T-helper 22 cell (primary cell): Measurements from ENCODE around the gene BICC1.

Experiments used
- DNase-seq: peaks from one replicate; pipeline ENCODE4 v3.0.0-alpha.2; 2020; ENCODE audit warnings: low read depth

BICC1 gene

DNA sequence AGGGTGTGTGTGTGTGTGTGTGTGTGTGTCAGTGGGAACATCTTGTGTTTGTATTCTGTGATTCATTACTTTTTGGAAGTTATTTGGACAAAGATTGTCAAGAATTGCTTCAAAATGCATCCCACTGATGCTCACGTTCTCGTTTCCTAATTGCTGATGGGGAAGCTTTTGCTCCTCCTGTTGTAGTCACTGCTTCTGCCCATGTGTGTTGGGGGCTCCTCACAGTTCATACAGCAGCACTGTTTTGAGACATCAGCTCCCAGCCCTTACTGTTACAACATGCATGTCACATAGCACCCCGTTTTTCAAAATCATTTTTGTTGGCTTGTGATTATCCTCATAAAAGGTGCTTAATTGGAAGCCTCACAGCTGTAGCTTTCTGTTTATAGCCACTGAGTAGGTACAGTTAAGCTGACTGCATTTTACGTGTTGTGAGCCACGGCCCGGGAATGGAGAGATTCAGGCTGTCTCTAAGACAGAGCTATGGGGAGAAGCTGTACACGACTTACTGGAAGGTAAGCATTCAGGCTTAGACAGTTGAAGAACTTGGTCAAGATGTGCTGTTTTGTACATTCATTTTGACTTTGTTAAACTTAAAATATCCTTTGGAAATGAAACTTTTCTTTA is 87.4 kb downstream of the BICC1 start:
- DNase-seq: no peak

DNA sequence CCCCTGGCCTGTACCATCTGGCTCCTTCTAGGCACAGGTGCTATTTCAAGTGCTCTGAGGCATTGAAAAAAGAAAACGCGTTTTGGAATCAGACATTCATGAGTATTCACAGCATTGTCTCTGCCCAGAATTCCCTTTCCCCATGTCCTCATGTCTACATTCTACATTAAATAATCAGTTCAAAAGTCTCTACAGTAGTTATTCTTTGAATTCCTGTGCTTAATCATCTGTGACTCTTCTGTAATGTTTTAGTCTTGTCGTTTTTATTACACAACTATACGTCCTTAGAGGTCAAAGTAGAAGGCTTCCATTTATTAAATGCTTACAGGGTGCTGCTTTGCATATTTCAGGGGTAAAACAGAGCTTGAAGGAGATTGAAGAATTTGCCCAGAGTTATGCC is 95.7 kb downstream of the BICC1 start:
- DNase-seq: no peak

DNA sequence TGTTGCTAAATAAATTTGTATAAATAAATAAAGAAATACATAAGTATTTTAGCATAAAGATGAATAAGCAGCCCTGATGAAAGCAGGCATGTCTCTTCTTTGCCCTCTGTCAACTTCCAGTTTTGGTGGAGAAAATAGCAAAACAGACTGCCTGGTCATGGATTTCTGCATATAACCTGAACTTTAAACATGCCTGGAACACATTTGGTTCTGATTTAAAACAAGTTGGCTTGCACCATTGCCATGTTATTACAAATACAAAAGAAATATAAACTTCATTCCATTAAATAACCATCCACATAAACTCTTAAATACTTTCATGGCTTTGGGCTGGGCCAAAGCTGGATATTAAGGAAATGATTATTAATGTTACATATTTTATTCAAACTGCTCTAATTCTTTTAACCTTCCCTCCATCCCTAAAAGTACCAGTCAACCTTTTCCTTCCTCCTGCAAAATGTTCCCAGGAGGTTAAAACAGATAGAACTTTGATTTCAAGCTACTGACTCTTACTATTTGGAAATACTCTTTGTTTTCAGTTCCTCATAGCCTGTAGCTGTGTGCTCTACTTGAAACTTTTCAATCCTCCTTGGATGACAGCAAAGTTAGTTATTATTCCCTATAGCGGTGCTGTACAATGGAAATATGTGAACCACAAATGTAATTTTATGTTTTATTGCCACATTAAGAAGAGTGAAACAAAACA is 96.3 kb downstream of the BICC1 start:
- no peak for DNase-seq

DNA sequence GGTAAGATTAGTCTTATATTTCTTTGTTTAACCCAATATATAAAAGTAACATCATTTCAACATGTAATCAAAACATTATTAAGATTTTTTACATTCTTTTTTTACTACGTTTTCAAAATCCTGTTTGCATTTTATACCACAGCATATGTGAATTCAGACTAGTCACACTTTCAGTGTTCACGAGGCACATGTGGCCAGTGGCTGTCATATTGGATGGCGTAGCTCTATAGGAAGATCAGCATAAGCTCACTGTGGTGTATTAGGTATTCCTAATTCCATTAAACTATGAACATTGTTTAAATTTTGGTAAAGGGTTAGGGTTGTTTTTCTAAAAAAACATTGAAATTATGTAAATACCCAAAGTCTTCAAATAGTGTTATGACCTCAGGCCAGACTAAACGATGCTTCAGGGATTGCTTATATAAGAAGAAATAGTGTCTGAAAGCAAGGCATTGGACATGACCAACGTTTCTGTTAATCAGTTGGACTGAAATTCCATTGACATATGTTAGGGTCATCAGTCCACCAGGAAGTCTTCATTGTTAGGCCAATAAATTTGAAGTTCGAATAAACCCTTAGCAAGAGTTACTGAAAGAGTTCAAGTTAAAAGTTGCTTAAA is 97.0 kb downstream of the BICC1 start:
- DNase-seq: no peak

DNA sequence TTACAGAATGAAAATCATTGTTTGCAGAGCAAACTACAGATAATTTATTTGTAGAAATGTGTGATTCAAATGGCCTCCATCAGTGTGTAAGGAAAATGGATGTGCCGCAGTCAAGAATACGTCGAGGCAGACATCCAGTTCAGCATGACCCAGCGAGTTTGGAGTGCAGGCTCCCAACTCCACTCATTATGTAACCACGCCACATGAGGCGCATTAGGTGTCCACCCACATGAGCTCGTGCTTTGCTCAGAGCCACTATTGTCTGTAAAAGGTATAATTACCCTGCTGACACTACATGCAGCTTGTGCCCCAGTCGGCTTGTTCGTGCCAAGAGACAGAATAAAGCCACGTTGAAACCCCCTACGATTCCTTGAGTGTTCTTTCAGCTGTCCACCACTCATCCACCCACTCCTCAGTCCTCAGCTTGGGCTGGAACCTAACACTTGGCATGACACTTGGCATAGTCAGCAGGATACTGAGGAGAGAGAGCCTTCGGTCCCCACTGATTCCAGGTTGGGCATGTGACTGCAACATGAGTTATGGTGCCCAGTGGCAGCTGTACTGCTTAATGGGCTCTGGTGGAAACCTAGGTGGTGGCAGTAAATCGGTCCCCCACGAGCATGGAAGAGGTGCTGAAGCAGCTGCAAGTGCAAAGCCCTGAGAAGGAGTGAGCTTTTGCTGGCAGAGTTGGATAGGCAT is 102.7 kb downstream of the BICC1 start:
- DNase-seq: no peak

DNA sequence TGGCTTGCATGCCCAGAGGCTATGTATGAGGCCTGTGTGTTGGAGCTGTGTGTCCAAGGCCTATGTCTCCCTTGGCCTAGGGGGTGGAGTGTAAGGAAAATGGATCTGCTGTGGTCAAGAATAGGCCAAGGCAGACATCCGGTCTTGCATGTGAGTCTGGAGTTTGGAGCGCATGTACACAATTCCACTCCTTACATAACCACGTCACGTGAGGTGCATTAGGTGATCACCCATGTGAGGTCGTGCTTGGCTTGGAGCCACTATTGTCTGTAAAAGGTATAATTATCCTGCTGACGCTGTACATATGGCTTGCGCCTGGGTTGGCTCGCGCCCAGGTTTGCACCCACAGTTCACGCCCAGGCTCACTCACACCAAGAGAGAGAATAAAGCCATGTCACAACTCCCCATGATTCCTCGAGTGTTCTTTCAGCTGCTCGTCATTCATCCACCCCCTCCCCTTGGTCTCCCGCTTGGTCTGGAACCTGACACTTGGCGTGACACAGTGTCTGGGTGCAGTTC is 105.5 kb downstream of the BICC1 start:
- no peak for DNase-seq

DNA sequence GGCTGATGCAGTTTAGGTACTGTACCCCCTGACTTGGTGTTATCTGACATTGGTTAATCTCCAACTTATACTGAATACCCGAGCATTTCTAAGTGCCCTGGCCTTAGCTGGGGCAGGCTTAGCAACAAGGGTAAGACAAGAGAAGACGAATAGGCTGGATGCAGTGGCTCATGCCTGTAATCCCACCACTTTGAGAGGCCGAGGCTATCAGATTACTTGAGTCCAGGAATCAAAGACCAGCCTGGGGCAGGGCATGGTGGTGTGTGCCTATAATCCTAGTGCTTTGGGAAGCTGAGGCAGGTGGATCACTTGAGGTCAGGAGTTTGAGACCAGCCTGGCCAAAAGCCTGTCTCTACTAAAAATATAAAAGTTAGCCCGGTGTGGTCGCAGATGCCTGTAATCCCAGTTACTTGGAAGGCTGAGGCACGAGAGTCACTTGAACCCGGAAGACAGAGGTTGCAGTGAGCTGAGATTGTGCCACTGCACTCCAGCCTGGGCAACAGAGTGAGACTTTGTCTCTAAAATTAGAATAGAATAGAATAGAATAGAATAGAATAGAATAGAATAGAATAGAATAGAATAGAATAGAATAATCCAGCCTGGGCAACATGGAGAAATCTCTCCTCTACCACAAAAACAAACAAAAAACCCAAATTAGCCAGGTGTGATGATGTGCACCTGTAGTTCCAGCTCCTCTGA is 108.9 kb downstream of the BICC1 start:
- no peak for DNase-seq

DNA sequence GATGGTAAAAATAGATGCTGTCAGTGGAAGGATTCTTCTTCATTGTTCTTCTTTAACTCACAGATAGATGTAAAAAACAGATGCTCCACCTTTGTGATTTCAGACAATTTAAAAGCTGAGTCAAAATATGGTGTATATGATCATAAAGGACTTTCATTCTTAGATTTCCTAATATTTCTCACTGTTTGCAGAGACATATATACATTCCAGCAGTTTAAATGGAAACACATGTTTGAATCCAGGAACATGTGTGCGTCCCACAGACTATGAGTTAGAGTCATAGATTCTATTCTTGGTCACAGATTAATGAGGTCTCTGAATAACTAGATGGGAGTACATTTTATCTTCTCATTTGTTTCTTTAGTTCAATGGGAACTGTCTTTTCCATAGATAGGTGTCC is 109.6 kb downstream of the BICC1 start:
- no peak for DNase-seq

DNA sequence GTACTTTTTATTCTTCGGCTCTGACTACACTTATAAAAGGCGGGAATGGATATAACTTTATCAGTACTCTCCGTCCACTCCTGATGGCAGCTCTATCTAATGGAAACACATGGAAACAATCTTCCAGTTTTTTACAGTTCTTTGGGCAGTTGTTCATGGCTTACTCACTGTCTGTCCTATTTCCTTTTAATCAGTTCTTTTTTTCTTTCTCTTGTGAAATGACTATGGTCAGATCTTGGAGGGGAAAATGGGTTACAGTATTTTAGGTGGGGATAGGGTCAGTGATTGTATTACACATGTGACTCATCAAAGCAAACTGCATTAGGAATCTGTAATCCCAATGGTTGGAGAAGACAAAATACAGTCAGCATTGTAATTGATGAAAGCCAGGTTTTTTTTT is 112.4 kb downstream of the BICC1 start:
- DNase-seq: no peak

DNA sequence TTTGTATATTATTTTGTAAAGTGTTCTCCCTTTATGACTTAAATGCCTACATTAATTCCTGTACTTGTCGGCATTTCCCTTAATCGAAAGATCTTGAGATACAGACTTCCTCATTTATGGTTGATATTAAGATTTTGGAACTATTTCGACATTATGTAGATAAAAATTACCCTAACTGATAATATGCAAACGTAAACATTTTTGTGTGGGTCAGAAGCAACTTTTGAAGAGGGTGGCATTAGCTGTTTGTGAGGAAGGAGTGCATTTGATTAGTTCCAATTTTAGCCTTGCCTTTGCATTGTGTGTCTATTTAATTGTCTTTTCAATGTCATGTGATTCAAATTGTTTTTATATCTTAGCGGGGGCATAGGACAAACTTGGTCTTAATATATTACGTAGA is 114.7 kb downstream of the BICC1 start:
- no peak for DNase-seq

DNA sequence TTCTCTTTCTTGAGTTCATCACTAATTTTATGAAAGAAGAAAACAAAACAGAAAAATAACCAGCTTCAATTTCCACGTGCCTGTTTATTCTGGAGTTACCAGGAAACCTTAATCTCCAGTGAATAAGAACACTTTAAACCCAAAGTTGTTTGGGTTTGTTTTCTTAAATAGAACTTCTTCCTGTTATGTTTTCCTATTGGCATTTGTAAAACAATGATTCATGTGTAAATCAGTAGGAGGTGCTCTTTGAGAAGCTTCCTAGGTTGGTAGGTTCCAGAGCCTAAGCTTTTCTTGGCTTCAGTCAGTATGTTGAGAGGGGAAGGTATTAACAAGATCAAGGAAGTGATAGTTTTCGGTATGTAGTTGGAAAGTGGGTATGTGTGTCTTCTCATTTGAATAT is 119.0 kb downstream of the BICC1 start:
- no peak for DNase-seq

DNA sequence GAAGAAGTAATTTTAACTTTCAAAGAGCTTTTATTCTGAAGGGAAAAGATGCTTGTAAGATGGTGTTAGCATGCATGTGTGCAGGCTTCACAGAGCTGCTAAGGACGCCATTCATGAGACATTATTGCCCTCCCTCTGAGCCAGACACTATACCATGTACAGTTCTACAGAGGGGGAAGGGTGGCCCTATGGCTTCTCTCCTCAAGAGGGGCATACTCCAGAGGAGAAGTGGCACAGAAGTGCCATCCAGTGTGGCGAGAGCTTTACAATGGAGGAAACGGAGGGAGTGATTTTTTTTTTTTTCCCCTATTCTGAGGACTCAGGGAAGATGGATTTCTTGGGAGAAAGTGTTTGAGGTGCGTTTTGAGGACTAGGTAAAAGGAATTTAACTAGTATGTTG is 119.5 kb downstream of the BICC1 start:
- DNase-seq: no peak

DNA sequence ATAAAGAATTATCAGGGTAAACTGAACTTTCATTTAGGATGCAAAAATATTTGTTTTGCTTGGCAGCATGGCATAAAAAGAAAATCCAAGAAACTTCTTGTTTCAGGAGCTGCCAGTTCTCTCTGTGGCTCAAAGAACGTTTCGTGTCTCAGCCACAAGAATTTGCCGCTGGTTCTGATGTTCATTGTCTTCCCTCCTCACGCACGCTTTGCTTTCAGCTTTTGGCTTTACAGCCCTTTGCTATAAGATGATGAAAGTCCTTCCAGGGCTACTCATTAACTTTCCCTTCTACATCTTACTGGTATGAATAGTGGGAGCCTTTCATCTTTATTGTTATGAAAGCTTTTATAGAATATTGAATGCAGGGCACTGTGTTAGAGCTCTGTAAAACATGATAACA is 124.7 kb downstream of the BICC1 start:
- DNase-seq: no peak

DNA sequence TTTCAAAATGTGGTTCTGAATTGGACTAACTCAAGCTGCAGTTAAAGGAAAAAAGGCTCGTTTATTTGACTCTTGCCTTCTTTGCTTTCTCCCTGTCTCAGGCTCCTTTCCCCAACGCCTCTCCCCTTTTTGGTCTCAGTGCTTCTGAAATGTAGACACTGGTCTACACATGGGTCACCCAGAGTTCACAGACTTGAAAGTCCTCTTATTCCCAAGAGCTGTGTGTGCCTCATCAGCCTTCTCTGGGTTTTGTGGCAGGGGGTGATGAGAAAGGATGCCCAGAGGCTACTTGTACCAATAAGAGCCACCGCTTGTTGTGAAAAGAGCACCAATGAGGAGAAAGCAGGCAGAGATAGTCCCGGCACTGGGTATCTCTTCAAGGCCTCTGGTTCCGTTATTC is 125.7 kb downstream of the BICC1 start:
- DNase-seq: no peak

DNA sequence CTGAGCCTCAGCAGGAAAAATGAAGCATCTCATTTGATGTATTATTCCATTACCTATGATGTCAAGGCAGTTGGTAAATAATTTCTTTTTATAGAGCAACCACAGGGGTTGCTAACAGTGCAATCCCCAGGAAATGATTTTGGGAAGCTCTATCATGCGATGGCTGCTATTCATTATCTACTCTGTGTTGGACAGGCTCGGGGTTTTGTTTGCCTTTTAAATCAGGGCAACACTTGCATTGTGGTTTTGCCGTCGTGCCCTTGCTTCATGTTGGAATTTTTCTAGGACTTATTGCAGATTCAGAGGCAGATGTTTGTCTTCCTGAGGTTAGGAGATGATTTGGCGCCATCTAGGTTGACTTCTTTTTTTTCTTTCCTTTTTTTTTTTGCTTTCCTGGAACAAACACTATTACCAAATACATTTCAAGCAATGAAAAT is 128.4 kb downstream of the BICC1 start:
- DNase-seq: no peak

DNA sequence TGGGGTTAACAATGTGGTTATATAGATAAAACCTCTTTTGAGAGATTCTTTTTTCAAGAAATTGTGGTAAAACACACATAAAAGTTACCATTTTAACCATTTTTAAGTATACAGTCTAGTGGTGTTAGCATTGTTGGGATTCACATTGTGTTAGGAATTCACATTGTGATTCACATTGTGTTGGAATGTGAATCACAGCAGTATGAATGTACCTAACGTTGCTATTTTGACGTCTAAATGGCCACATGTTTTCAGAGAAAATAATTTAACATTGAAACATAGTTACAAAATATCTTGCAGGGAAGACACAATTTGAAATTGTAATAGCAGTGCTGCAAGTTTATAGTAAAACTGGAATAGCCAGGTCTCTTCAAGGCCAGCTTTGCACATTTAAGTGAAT is 129.0 kb downstream of the BICC1 start:
- no peak for DNase-seq

DNA sequence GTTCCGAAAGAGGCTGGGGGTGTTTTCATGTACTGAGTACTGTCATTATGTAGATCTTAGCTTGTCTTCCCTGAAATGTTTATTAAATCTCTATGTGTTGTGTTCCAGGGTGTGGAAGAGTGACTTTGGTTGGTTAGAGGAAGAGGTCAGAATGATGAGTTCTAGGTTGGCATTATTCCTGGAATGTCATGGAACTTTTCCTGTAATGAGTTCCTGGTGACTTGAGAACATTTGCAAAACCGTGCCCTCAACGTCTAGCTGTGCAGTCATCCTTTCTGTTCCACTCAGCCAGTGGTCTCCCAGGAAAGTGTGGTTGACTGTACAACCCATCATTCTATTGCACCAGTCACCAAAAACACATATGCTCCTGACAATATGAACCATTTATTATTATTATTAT is 129.6 kb downstream of the BICC1 start:
- no peak for DNase-seq

DNA sequence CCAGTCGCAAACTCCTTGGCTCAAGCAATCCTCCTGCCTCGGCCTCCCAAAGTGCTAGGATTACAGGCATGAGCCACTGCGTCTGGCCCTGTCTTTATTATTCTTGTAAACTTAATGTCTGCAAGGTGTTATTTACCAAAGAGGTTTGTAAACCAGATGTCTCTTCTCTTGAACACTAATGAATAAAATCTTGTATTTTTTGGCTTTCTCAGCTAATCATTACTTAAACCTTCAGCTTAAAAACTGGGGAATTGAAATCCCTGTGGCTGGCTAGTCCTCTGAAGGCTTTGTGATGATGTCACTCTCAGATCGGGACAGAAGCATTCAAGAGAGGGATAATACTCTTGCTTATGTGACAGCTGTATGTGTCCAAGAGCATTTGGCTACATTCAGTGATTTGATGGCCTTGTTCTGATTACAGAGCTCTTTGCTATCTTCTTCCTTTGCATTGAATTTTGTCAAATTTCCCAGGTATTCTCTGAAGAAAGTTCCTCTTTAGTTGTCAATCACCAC is 130.3 kb downstream of the BICC1 start:
- no peak for DNase-seq

DNA sequence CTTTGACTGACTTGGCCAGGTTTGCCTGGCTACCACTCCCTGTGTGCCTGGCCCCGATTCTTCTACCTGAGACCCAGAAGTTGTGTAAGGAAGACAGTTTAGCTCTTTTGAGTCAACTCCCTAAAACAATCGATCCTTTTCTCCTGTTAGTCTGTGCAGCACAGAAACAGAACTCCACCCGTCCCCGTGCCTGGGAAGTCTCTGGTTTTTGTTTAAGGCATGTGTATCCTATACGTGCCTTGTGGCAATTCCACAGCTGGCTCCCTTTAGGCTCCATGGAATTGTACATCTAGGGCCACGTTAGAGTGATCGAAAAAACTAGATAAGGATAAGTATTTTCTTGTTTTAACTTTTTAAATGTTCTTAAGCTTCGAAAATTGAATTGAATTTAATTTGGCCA is 131.6 kb downstream of the BICC1 start:
- no peak for DNase-seq

DNA sequence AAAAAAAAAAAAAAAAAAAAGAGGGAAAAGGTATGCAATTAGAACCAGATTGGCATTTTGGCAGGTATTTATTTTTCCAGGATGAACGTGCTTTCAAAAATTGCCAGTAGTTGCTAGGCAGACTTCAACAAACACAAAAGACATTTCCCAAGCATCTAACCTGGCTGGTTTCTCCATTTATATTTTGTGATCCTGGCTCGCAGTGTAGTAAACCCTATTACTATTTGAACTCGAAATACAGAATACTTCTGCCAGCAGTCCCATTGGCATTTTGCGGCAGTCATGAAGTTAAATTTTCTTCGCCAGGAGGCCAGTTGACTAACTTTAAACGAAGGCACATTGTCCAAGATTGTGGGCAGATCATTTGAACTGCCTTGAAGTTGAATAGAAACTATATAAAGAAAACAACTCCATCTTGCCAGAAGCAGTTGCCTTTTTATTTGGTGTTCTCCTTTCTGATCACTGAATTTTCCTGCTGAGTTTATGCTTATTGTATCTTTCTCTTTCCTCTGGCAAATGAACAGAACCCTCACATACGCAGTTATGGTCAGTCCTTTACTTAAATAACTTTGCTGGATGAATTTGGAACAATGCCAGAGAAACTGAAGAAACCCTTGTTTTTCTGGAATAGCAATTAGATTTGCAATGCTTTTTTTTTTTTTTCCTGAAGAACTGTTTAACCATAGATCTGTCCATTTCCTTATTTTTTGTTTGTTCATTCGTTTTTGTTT is 132.9 kb downstream of the BICC1 start:
- DNase-seq: no peak

DNA sequence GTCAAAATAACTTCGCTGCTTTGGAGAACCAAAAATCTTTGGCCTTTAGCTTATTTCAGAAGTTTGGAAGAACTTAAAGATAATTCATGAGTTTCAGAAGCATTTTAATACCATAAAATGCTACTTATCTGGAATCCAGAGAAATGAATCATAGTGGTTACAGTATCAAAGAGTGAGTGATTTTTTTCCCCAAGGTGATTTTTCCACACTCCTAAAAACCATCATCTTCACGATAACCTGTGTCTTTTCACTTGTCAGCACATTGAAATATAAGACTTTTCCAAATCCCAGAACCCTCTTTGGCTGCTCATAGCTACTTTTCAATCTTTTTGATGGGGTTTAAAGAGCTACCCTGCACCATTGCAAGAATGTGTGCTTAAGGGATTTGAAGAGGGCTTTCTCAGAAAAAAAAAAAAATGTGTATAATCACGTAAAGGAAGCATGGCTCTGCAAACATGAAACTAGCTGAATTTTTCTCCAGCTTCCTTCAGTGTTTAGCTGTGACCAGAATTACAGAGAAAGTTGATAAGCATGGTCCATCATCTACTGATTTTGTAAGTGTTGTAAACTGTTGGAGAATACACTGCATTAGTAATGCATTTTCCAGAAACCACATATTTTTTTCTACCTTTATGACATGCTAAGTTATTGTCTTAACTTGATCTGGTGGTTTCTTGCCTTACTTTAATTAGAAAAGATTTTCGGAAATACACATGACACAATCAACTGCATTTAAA is 134.9 kb downstream of the BICC1 start:
- DNase-seq: no peak
